Measurements from ENCODE around the gene CHRNB2. TPM values are rescaled to one million over a fixed set of nuclear protein-coding genes. Genes with fewer than 3 reads are reported as not detected.

The CHRNB2 gene
- total RNA-seq, 1 experiment from 2014 or later: 1.0 TPM

GRCh38 chr1:154552036-154552435 lies 15.5 kb upstream of the CHRNB2 start:
- no peak for DNase-seq (ENCODE audit: low read depth)

- no peak for DNase-seq (ENCODE audit: low read depth)
Observed at GRCh38 chr1:154553056-154554030, 14.2 kb upstream of the CHRNB2 start.

GRCh38 chr1:154556422-154556821 lies 11.2 kb upstream of the CHRNB2 start:
- DNase-seq (ENCODE audit: low read depth): peak; percentile 27

GRCh38 chr1:154557248-154557938 lies 10.2 kb upstream of the CHRNB2 start:
- DNase-seq (ENCODE audit: low read depth): no peak

- DNase-seq (ENCODE audit: low read depth): peak; percentile 41
Observed at GRCh38 chr1:154557939-154558719, 9.4 kb upstream of the CHRNB2 start, which contains the start of gene UBE2Q1. Gene UBE2Q1, minus strand, starts transcription at chr1:154558662. Its CDS starts 109 bp downstream, at chr1:154558553.

GRCh38 chr1:154558720-154559465 lies 8.7 kb upstream of the CHRNB2 start:
- peak; percentile 99 for DNase-seq (ENCODE audit: low read depth)

GRCh38 chr1:154559466-154560044 lies 8.0 kb upstream of the CHRNB2 start:
- DNase-seq (ENCODE audit: low read depth): peak; percentile 91

- no peak for DNase-seq (ENCODE audit: low read depth)
Observed at GRCh38 chr1:154565876-154566275, 1.7 kb upstream of the CHRNB2 start.

- no peak for DNase-seq (ENCODE audit: low read depth)
Observed at GRCh38 chr1:154568157-154568815, 708 bp downstream of the CHRNB2 start.

GRCh38 chr1:154571244-154571963 lies 3.8 kb downstream of the CHRNB2 start:
- no peak for DNase-seq (ENCODE audit: low read depth)

- DNase-seq (ENCODE audit: low read depth): no peak
Observed at GRCh38 chr1:154571964-154572288, 4.3 kb downstream of the CHRNB2 start.

GRCh38 chr1:154572468-154573167 lies 5.0 kb downstream of the CHRNB2 start:
- no peak for DNase-seq (ENCODE audit: low read depth)

GRCh38 chr1:154573168-154573510 lies 5.6 kb downstream of the CHRNB2 start:
- DNase-seq (ENCODE audit: low read depth): no peak

GRCh38 chr1:154574716-154575115 lies 7.1 kb downstream of the CHRNB2 start:
- peak; percentile 30 for DNase-seq (ENCODE audit: low read depth)

- DNase-seq (ENCODE audit: low read depth): no peak
Observed at GRCh38 chr1:154575147-154575927, 7.8 kb downstream of the CHRNB2 start.

- no peak for DNase-seq (ENCODE audit: low read depth)
Observed at GRCh38 chr1:154575951-154576566, 8.5 kb downstream of the CHRNB2 start.

GRCh38 chr1:154577346-154578057 lies 9.9 kb downstream of the CHRNB2 start:
- no peak for DNase-seq (ENCODE audit: low read depth)
